Left lung (tissue), 10 donors: ENCODE measurements around the gene PALLD. TPM values are rescaled to one million over a fixed set of nuclear protein-coding genes. Genes with fewer than 3 reads are reported as not detected.

Source experiments
- ATAC-seq: fragments of 200-7000 bp; cut with Tn5 transposase; one replicate; pipeline ENCODE4 v1.9.1; 2020; ENCODE audit warnings: moderate library complexity
- DNase-seq, 4 donors: peaks; one replicate each; pipeline ENCODE4 v3.0.0-alpha.2; 2013 to 2020
- H3K27ac ChIP-seq, 2 donors: fragments of 200-600 bp; sonication (generic) in 1 of 2; one replicate each; pipeline versions ENCODE4 v1.5.0 to v1.8.0; 2020 to 2021
- H3K27me3 ChIP-seq, 2 donors: fragments of 200-600 bp; sonication (generic) in 1 of 2; one replicate each; pipeline versions ENCODE4 v1.5.0 to v1.8.0; 2020 to 2021
- H3K36me3 ChIP-seq, 2 donors: fragments of 200-600 bp; sonication (generic) in 1 of 2; one replicate each; pipeline versions ENCODE4 v1.5.0 to v1.8.0; 2020 to 2021
- H3K4me1 ChIP-seq, 2 donors: fragments of 200-600 bp; one replicate each; pipeline ENCODE4 v1.8.0; 2021
- H3K4me3 ChIP-seq, 2 donors: fragments of 200-600 bp; sonication (generic) in 1 of 2; one replicate each; pipeline versions ENCODE4 v1.5.0 to v1.8.0; 2020 to 2021; ENCODE audit warnings: mild to moderate bottlenecking in 1 of 2
- H3K9me3 ChIP-seq, 2 donors: fragments of 200-600 bp; sonication (generic) in 1 of 2; one replicate each; pipeline versions ENCODE4 v1.5.0 to v1.8.0; 2020 to 2021
- CTCF ChIP-seq, 2 donors: fragments of 200-600 bp; sonication (generic) in 1 of 2; IDR thresholded peaks; one replicate each; pipeline versions ENCODE4 v1.5.0 to v1.8.0; 2021; ENCODE audit warnings: antibody characterized with exemption in 2 of 2
- intact Hi-C, 2 donors: fragments of 100-400 bp; cut with DNase I; formaldehyde crosslinking; loops; one replicate each; pipeline versions ENCODE4 v1.11.2 to v1.14.2; 2022
- polyA plus RNA-seq, 6 donors: library from polyadenylated mRNA; unstranded; fragments of 120-200 nt; gene quantifications; one replicate each; pipeline ENCODE4 v1.2.1, GENCODE V29; 2013; ENCODE audit not compliant: insufficient read length in 6 of 6
- total RNA-seq, 2 donors: library from RNA; stranded (reverse); fragmentation: NEBNext Ultra II Directional; extraction: Animal tissue kit (Norgen Biotek cat#: 25700); gene quantifications; one replicate each; pipeline ENCODE4 v1.2.1, GENCODE V29; 2021
- donor health status: DM: no; HTN: yes; CAD: no.
- donor health status: DM: no; HTN: no; CAD: no.

The PALLD gene
- total and polyA plus RNA-seq, 8 donors: 67.5 to 194 (median 80.4) TPM

DNA sequence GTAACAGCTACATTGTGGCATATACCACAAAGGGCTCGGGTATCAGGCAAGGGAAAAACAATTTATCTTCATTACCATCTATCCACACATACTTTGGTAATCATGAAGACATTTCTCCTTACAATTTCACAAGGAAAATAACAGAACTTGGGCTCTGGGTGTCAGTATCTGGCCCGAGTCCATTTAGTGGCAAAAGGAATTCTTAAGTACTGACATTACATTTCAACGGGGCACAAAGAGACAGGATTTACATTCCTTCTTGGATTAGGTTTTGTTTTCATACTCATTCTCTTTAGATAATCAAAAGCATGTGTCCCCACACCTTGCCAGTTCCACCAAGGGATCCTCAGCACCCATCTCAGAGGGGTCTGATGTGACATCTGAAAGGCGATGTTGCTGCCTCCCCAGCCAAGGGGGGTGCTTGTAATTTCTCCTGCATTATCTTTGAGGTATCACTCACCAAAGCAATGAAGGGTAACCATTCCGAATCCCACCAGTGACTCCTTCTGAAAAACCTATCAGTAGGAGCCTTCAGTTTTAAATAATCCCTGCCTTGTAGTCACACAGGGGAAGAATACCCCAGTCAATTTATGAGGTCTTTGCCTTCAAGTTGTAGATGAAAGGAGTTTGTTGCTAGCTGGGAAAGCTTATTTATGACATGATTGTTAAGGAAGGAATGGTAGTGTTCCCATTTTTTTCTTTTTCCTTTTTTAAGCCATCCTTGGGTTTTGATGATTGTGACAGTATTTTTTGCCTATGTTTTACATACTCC, 118.6 kb downstream of the PALLD start:
- H3K9me3 ChIP-seq: no peaks in the 10 kb centered on the region
- no peak for DNase-seq
- H3K4me1 ChIP-seq: no peaks in the 10 kb centered on the region
- no peaks in the 10 kb centered on the region for H3K27me3 ChIP-seq
- no peak overlapping the region for H3K4me3 ChIP-seq
- intact Hi-C loops: no loop called here
- H3K36me3 ChIP-seq: no peaks in the 10 kb centered on the region
- no peak for ATAC-seq
- H3K27ac ChIP-seq: no peak overlapping the region
- TF ChIP-seq CTCF (IDR thresholded peaks at IDR 0.05): no peak

- intact Hi-C loops: no loop called here
- ATAC-seq (peak; percentile 80), DNase-seq (no peak)
- TF ChIP-seq CTCF (IDR thresholded peaks at IDR 0.05): no peak
- H3K4me1 ChIP-seq: no peaks in the 10 kb centered on the region
- no peaks in the 10 kb centered on the region for H3K9me3 ChIP-seq
- H3K27me3 ChIP-seq: no peaks in the 10 kb centered on the region
- no peak overlapping the region for H3K27ac ChIP-seq
- H3K36me3 ChIP-seq: no peaks in the 10 kb centered on the region
- H3K4me3 ChIP-seq: no peak overlapping the region
Measured at GRCh38 chr4:168618577-168619265, 121.9 kb downstream of the PALLD start.

- no peak for TF ChIP-seq CTCF (IDR thresholded peaks at IDR 0.05)
- ATAC-seq (peak; percentile 56), DNase-seq (no peak)
- Histone ChIP-seq H3K4me1 (no peaks in the 10 kb centered on the region), H3K27me3 (no peaks in the 10 kb centered on the region), H3K9me3 (no peaks in the 10 kb centered on the region), H3K36me3 (no peaks in the 10 kb centered on the region), H3K4me3 (no peak overlapping the region), H3K27ac (no peak overlapping the region)
- intact Hi-C loops: no loop called here
Measured at GRCh38 chr4:168619266-168619631, 122.4 kb downstream of the PALLD start.

DNA sequence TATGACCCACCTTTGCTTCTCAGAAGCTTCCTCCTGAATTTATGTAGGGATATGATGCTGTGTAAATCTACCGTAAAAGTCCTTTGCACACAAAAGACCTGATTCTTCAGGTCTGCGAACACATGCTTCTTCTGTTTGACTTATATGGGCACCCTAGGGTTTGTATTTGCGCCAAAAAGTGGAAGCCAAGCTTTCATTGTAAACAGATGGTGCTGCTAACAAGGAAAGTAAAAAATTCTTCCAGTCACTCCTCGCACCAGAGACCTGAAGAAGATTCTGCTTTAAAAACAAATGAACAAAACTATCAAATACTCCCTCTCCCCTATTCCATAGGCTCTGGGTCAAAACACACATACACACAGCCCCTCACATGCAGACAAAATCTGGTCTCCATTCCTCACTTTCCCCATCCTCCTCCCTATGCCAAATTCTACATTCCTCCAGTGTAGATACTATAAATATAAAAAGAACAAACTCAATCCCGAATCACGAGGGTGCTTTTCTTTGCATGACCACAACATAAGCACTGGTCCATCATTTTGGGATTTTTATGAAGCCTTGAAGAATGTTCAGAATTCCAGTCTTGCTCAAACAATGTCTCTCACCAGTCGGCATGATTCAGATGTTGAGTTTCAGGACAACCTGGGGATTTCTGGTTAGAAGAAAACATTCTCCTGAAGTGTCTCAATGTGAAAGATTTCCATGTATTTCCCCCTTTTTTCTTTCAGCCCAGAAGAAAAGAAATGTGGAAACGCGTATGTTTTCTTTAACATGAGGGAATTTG, 125.1 kb downstream of the PALLD start:
- TF ChIP-seq CTCF (IDR thresholded peaks at IDR 0.05): no peak
- intact Hi-C loops: no loop called here
- Histone ChIP-seq H3K9me3 (no peaks in the 10 kb centered on the region), H3K27ac (no peak overlapping the region), H3K36me3 (no peaks in the 10 kb centered on the region), H3K4me3 (no peak overlapping the region), H3K4me1 (no peaks in the 10 kb centered on the region), H3K27me3 (no peaks in the 10 kb centered on the region)
- no peak for ATAC-seq
- DNase-seq: no peak

GRCh38 chr4:168622600-168622999, 125.7 kb downstream of the PALLD start:
- Histone ChIP-seq H3K27me3 (no peaks in the 10 kb centered on the region), H3K9me3 (no peaks in the 10 kb centered on the region), H3K4me1 (no peaks in the 10 kb centered on the region), H3K27ac (no peak overlapping the region), H3K4me3 (no peak overlapping the region), H3K36me3 (no peaks in the 10 kb centered on the region)
- intact Hi-C loops: no loop called here
- DNase-seq (no peak), ATAC-seq (no peak)
- TF ChIP-seq CTCF (IDR thresholded peaks at IDR 0.05): no peak
